ENCODE data around the gene TNNT3. TPM values are rescaled to one million over a fixed set of nuclear protein-coding genes. Genes with fewer than 3 reads are reported as not detected.

TNNT3 gene
- total RNA-seq, 4 donors from 2014 or later: 4.6 to 21.3 (median 14.4) TPM

DNA sequence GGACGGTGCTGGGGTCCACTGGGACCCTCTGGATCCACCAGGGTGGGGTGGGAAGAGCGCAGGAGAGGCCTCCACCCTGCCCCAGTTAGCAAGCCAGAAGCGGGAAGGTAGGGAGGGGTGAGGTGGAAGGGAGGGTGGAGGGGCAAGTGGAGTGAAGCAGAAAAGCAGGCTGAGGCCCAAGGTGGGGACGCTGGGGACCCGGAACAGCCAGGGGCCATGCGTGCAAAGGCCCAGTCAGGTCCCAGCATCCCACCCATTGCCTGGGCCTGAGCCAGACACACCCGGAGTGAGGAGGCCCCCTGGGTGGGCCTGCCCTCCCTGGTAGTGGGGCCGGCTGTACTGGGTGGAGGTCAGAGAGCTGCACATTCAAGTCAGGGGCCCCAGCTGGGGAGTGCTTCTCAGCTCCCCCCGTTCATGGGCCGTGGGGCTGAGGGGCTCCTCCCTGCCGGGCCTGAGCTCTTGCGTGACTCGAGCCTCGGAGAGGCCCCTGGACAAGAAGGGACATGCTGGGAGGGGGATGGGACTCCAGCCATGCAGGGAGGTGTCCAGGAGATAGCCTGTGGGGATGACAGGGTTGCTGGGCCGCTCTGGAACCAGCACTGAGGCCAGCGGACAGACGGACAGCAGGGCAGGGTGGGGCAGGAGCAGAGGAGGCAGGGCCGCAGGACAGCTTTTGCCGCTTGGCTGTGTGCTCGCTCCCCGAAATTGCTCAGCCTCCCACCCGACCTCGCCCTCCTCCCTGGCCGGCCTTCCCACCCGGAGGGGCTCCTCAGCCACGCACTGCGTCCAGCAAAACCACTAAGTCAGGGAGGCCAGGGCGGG is 7.7 kb downstream of the TNNT3 start:
- DNase-seq (ENCODE audit: low spot score): no peak
- TF ChIP-seq, protein P1, sequence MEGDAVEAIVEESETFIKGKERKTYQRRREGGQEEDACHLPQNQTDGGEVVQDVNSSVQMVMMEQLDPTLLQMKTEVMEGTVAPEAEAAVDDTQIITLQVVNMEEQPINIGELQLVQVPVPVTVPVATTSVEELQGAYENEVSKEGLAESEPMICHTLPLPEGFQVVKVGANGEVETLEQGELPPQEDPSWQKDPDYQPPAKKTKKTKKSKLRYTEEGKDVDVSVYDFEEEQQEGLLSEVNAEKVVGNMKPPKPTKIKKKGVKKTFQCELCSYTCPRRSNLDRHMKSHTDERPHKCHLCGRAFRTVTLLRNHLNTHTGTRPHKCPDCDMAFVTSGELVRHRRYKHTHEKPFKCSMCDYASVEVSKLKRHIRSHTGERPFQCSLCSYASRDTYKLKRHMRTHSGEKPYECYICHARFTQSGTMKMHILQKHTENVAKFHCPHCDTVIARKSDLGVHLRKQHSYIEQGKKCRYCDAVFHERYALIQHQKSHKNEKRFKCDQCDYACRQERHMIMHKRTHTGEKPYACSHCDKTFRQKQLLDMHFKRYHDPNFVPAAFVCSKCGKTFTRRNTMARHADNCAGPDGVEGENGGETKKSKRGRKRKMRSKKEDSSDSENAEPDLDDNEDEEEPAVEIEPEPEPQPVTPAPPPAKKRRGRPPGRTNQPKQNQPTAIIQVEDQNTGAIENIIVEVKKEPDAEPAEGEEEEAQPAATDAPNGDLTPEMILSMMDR (IDR thresholded peaks at IDR 0.05): no peak
- no peak for ATAC-seq (ENCODE audit: low FRiP score)

DNA sequence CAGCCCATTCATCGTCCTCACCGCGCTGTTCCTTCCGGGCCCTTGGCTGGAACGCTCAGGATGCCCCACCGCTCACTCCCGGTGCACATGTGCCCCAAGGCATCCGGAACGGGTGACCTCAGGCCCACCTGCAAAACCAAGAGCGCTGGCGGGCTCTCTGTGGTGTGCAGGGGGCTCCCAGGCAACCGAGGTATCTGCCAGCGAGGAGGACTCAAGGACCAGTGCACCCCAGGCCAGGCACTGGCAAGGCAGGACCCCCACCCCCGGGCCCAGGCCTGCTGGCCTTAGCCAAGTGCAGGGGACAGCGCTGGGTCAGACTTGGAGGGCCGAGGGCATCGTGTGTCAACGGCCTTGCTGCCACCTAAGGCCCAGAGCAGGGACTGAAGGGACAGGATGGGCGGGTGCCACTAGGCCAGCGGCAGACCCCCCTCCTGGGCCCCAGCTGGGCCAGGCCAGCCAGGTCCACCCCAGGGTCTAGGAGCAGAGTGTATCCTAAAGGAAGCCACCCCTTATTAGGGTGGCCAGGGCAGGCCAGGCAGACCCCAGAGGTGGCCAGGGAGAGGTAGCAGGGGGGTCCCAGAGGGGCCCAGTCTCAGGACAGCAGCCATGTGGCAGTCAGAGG is 8.5 kb downstream of the TNNT3 start:
- no peak for DNase-seq (ENCODE audit: low spot score)
- no peak for ATAC-seq (ENCODE audit: low FRiP score)
- TF ChIP-seq, protein P1 (IDR thresholded peaks at IDR 0.05): no peak

DNA sequence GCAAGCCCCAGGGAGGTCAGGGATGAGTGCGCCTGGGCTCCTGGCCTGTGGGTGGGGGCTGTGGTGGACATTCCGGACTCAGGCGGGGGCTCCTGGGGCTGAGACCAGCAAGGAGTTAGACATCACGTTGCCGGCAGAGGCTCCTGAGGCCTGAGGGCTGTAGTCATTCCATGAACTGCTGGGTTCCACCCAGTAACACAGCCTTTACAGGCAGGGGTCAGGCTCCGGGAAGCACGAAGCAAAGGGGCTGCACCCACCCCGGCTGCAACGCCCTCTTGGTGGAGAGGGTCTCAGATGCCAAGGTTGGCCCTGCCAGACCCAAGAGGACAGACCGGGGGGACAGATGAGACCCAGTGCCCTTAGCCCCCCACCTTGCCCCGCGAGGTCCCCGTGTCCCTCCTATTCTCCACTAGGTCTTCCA is 9.0 kb downstream of the TNNT3 start:
- ATAC-seq (ENCODE audit: low FRiP score): no peak
- TF ChIP-seq, protein P1 (IDR thresholded peaks at IDR 0.05): no peak

DNA sequence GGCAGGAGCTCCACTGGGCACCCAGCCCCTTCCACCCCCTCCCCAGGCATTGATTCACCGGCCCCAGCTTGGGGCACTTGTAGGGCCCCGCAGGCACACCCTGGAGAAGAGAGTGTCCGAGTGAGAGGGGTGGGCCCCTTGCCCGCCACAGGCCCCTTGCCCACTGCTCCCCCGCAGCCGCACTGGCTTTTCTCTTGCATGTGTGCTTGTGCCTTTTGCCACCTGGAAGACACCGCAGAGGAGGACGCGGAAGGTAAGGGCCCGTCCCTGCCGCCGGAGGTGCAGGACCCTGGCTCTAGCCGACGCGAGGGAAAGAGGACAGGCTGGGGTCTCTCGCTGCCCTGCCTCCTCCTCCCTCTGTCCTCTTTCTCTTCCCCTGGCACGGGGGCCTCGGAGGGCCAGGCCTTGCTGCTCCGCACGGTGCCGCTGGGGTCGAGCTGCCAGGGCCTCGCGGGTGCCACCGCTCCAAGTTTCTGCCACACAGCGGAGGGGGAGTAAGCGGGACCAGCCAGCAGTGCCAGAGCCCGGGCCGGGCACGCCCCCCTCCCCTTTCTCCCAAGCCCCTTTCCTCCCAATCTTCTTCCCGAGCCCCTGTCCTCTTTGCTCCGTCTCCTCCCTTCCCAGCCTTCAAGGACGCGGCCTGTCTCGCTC is 9.5 kb downstream of the TNNT3 start:
- no peak for DNase-seq (ENCODE audit: low spot score)
- TF ChIP-seq, protein P1 (IDR thresholded peaks at IDR 0.05): no peak
- ATAC-seq (ENCODE audit: low FRiP score): no peak

More for the DNA sequence above, 9.0 kb downstream of the TNNT3 start:
- DNase-seq (ENCODE audit: low spot score): no peak

DNA sequence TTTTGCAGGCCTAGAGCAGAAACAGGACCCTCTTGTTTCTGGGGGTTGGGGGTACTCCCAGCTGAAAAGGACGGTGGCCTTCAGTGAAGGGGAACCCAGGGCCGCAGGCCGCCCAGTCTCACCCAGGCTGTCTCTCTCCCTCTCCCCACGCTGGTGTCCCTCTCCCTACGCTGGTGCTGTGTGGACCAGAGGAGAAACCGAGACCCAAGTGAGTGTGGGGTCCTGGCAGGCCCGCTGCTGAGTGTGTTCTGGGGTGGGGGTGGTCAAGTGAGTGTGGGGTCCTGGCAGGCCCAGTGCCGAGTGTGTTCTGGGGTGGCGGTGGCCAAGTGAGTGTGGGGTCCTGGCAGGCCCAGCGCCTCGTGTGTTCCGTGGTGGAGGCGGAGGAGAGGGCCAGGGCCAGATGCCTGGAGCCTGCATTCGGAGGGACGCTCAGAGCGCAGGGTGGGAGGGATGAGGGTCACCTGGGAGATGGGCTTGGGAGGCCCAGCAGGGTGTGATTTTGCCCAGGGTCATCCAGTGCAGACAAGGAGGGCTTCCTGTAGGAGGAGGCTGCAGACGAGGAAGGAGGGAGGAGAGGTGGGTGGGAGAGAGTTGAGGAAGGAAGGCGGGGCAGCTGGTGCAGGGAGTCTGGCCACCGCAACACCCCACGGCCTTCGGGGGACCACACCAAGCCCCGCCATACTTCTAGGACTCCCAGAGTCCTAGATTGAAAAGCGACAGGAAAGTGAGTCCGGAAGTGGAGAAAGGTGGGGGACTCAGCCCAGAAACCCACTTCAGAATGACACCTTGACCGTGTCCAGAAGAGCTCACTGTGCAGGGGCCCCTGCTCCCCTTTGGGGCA is 10.3 kb downstream of the TNNT3 start:
- no peak for ATAC-seq (ENCODE audit: low FRiP score)
- TF ChIP-seq, protein P1 (IDR thresholded peaks at IDR 0.05): no peak
- DNase-seq (ENCODE audit: low spot score): no peak

DNA sequence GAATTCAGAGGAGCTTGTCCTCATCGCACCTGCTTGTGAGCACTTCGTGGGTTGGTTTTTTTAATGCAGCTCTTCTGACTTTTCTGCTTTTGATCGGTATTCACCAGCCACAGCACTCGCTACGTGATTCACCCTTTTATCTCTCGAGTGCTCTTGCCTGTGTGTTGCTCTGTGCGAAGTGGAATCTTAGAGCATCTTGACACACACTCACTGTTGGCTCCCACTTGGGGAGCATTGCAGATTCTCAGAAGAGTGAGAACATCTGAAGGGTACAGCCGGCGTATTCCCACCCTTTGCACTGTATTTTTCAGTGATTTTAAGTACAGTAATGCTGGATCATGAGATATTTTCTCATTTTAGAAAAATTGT is 10.9 kb downstream of the TNNT3 start:
- DNase-seq (ENCODE audit: low spot score): no peak
- ATAC-seq (ENCODE audit: low FRiP score): no peak
- TF ChIP-seq, protein P1 (IDR thresholded peaks at IDR 0.05): no peak

Data from omental fat pad (tissue), 4 donors.